ENCODE measurements around the gene WFIKKN2.

WFIKKN2 gene

DNA sequence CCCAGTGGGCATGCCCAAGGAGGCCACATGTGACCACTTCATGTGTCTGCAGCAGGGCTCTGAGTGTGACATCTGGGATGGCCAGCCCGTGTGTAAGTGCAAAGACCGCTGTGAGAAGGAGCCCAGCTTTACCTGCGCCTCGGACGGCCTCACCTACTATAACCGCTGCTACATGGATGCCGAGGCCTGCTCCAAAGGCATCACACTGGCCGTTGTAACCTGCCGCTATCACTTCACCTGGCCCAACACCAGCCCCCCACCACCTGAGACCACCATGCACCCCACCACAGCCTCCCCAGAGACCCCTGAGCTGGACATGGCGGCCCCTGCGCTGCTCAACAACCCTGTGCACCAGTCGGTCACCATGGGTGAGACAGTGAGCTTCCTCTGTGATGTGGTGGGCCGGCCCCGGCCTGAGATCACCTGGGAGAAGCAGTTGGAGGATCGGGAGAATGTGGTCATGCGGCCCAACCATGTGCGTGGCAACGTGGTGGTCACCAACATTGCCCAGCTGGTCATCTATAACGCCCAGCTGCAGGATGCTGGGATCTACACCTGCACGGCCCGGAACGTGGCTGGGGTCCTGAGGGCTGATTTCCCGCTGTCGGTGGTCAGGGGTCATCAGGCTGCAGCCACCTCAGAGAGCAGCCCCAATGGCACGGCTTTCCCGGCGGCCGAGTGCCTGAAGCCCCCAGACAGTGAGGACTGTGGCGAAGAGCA lies 4.4 kb downstream of the WFIKKN2 start:
- no peak overlapping the region for H3K27ac ChIP-seq (ENCODE audit: extremely low read depth, low read depth, low read length)
- no peak for TF ChIP-seq ZNF660 (tag by site-specific recombination; IDR thresholded peaks at IDR 0.05)
- no peak for TF ChIP-seq ZNF664 (tag by site-specific recombination; IDR thresholded peaks at IDR 0.05)
- no peak for TF ChIP-seq ZNF398 (tag by site-specific recombination; IDR thresholded peaks at IDR 0.05)
- TF ChIP-seq ZNF658 (tag by site-specific recombination; IDR thresholded peaks at IDR 0.05) = no peak
- no peak for TF ChIP-seq ZNF571 (tag by site-specific recombination; IDR thresholded peaks at IDR 0.05)
- no peak for TF ChIP-seq REST (tag by site-specific recombination; IDR thresholded peaks at IDR 0.05)
- TF ChIP-seq ZNF792 (tag by site-specific recombination; IDR thresholded peaks at IDR 0.05) = no peak
- TF ChIP-seq OVOL3 (tag by site-specific recombination; IDR thresholded peaks at IDR 0.05) = no peak
- TF ChIP-seq ZBTB21 (tag by site-specific recombination; IDR thresholded peaks at IDR 0.05) = no peak
- no peak for TF ChIP-seq MZF1 (tag by site-specific recombination; IDR thresholded peaks at IDR 0.05; ENCODE audit: borderline replicate concordance)
- TF ChIP-seq KLF1 (tag by site-specific recombination; IDR thresholded peaks at IDR 0.05) = no peak
- TF ChIP-seq SCRT1 (tag by site-specific recombination; IDR thresholded peaks at IDR 0.05; ENCODE audit: borderline replicate concordance) = no peak
- no peak for TF ChIP-seq ZSCAN5A (tag by site-specific recombination; IDR thresholded peaks at IDR 0.05)
- TF ChIP-seq ZNF211 (tag by site-specific recombination; IDR thresholded peaks at IDR 0.05; ENCODE audit: low read depth) = no peak
- no peak for TF ChIP-seq ZNF292 (tag by site-specific recombination; IDR thresholded peaks at IDR 0.05; ENCODE audit: borderline replicate concordance, low read depth)
- no peak for TF ChIP-seq PBX3 (CRISPR knock-in tag; IDR thresholded peaks at IDR 0.05)
- no peak for TF ChIP-seq ZNF558 (tag by site-specific recombination; IDR thresholded peaks at IDR 0.05)
- no peak overlapping the region for H3K4me3 ChIP-seq (ENCODE audit: low read depth, low read length)
- ChIA-PET CTCF (interaction anchor here (0.7 to 14.0 kb wide), 8 partner anchors 10 to 361 kb away, joined by 3 to 240 read pairs (median 8); no protein-coding TSS in a partner anchor), POLR2A (no interaction called here)
- no peaks in the 10 kb centered on the region for H3K36me3 ChIP-seq (ENCODE audit: control insufficient read depth in 2 of 2, insufficient read depth in 1 of 2, low read length in 2 of 2)
- H3K4me1 ChIP-seq (ENCODE audit: control insufficient read depth, insufficient read depth, low read length) = no peaks in the 10 kb centered on the region
- no peaks in the 10 kb centered on the region for H3K9me3 ChIP-seq (ENCODE audit: control insufficient read depth, insufficient read depth, low read depth, low read length)

Measured in HEK293 (cell line).